Hepatocyte (in vitro differentiated cells): ENCODE measurements around the gene SETD7. TPM values are rescaled to one million over a fixed set of nuclear protein-coding genes. Genes with fewer than 3 reads are reported as not detected.

ENCODE experiments used
- DNase-seq: peaks from one replicate; pipeline ENCODE4 v3.0.0-alpha.2; 2016; ENCODE audit warnings: low spot score
- H2AFZ ChIP-seq: fragments of 200-600 bp; sonication (generic); 2 replicates; pipeline ENCODE4 v1.6.0; 2016; ENCODE audit warnings: antibody characterized with exemption, mild to moderate bottlenecking
- H3K27ac ChIP-seq: fragments of 200-600 bp; sonication (generic); 2 replicates; pipeline ENCODE4 v1.5.1; 2016; ENCODE audit warnings: mild to moderate bottlenecking
- H3K27me3 ChIP-seq: fragments of 200-600 bp; sonication (generic); 2 replicates; pipeline ENCODE4 v1.6.1; 2016
- H3K36me3 ChIP-seq: fragments of 200-600 bp; sonication (generic); replicated peaks from 2 replicates; pipeline ENCODE4 v1.5.1; 2016; ENCODE audit warnings: low read depth; ENCODE audit not compliant: insufficient read depth
- H3K4me1 ChIP-seq: fragments of 200-600 bp; sonication (generic); 2 replicates; pipeline ENCODE4 v1.5.1; 2016; ENCODE audit warnings: mild to moderate bottlenecking, moderate library complexity; ENCODE audit not compliant: insufficient read depth
- H3K4me2 ChIP-seq: fragments of 200-600 bp; sonication (generic); 2 replicates; pipeline ENCODE4 v1.6.0; 2016
- H3K4me3 ChIP-seq: fragments of 200-600 bp; sonication (generic); 2 replicates; pipeline ENCODE4 v1.5.1; 2016; ENCODE audit warnings: mild to moderate bottlenecking
- H3K79me2 ChIP-seq: fragments of 200-600 bp; sonication (generic); 2 replicates; pipeline ENCODE4 v1.6.0; 2017; ENCODE audit warnings: mild to moderate bottlenecking
- H3K9me2 ChIP-seq: fragments of 200-600 bp; sonication (generic); replicated peaks from 2 replicates; pipeline ENCODE4 v1.6.0; 2017; ENCODE audit warnings: mild to moderate bottlenecking; ENCODE audit not compliant: insufficient read depth
- H3K9me3 ChIP-seq: fragments of 200-600 bp; sonication (generic); 2 replicates; pipeline ENCODE4 v1.5.1; 2016; ENCODE audit warnings: low read depth, mild to moderate bottlenecking
- H4K20me1 ChIP-seq: fragments of 200-600 bp; sonication (generic); 2 replicates; pipeline ENCODE4 v1.6.0; 2016; ENCODE audit warnings: mild to moderate bottlenecking; ENCODE audit not compliant: insufficient read depth, poor library complexity, severe bottlenecking
- EZH2 ChIP-seq: fragments of 200-600 bp; sonication (generic); IDR thresholded peaks from 2 replicates; pipeline ENCODE4 v1.6.1; 2016; ENCODE audit warnings: antibody characterized with exemption, mild to moderate bottlenecking, borderline replicate concordance
- EZH2phosphoT487 ChIP-seq: fragments of 200-600 bp; sonication (generic); IDR thresholded peaks from one replicate; pipeline ENCODE4 v1.6.1; 2018; ENCODE audit warnings: antibody characterized with exemption, mild to moderate bottlenecking, low read depth, moderate library complexity; ENCODE audit not compliant: unreplicated experiment, severe bottlenecking
- WGBS: methylation state at CpG from one replicate; pipeline ENCODE4 v1.1.6; 2016; ENCODE audit warnings: low lambda C conversion rate; ENCODE audit errors: missing lambda C conversion rate; 5-methylcytosine and 5-hydroxymethylcytosine counted together
- polyA plus RNA-seq: library from polyadenylated mRNA; unstranded; fragments of >200 nt; fragmentation: Nextera tagmentation; extraction: Ambion mirVana; gene quantifications from 2 replicates; pipeline ENCODE4 v1.2.1, GENCODE V29; 2016
- total RNA-seq: library from RNA; depleted of rRNA; stranded (reverse); fragments of >200 nt; gene quantifications from 2 replicates; pipeline ENCODE4 v1.2.3, GENCODE V29; 2014
- TF ChIP-seq, protein P1 (sequence below): fragments of 200-600 bp; sonication (generic); IDR thresholded peaks from 2 replicates; pipeline ENCODE4 v1.5.1; 2016; ENCODE audit warnings: antibody characterized with exemption, mild to moderate bottlenecking; ENCODE audit not compliant: poor library complexity

SETD7 gene
- total and polyA plus RNA-seq, 2 experiments from 2014 or later = 7.3 to 27.6 TPM

DNA sequence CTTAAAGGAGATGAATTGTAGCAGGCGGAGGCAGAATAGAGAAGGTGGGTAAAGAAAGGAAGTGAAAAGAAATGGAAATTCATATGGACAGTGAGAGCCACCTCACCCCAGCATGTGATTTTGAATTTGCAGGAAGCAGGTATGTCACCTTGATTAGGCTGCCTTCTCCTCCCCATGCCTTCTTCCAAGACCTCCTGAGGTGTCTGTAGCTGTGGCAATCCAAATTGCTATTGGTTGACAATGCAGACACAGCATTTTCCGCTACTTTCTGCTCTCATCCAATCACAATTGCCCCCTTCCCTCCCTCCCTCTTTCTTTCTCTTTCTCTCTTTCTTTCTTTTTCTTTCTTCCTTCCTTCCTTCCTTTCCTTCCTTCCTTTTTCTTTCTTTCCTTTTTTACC is 63.6 kb downstream of the SETD7 start:
- H3K4me2 ChIP-seq = no peak overlapping the region
- H3K36me3 ChIP-seq = no peaks in the 10 kb centered on the region
- no peak overlapping the region for H2AFZ ChIP-seq
- H3K4me1 ChIP-seq = no peaks in the 10 kb centered on the region
- H4K20me1 ChIP-seq = no peaks in the 10 kb centered on the region
- no peaks in the 10 kb centered on the region for H3K9me2 ChIP-seq
- no peaks in the 10 kb centered on the region for H3K79me2 ChIP-seq
- no peak overlapping the region for H3K27ac ChIP-seq
- H3K27me3 ChIP-seq = no peaks in the 10 kb centered on the region
- H3K4me3 ChIP-seq = no peak overlapping the region
- TF ChIP-seq EZH2phosphoT487 (no peak), EZH2 (no peak)
- TF ChIP-seq, protein P1, sequence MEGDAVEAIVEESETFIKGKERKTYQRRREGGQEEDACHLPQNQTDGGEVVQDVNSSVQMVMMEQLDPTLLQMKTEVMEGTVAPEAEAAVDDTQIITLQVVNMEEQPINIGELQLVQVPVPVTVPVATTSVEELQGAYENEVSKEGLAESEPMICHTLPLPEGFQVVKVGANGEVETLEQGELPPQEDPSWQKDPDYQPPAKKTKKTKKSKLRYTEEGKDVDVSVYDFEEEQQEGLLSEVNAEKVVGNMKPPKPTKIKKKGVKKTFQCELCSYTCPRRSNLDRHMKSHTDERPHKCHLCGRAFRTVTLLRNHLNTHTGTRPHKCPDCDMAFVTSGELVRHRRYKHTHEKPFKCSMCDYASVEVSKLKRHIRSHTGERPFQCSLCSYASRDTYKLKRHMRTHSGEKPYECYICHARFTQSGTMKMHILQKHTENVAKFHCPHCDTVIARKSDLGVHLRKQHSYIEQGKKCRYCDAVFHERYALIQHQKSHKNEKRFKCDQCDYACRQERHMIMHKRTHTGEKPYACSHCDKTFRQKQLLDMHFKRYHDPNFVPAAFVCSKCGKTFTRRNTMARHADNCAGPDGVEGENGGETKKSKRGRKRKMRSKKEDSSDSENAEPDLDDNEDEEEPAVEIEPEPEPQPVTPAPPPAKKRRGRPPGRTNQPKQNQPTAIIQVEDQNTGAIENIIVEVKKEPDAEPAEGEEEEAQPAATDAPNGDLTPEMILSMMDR = no peak
- H3K9me3 ChIP-seq = no peaks in the 10 kb centered on the region
- WGBS = 84% methylated on average over 2 of the region's 2 CpGs
- DNase-seq = no peak

DNA sequence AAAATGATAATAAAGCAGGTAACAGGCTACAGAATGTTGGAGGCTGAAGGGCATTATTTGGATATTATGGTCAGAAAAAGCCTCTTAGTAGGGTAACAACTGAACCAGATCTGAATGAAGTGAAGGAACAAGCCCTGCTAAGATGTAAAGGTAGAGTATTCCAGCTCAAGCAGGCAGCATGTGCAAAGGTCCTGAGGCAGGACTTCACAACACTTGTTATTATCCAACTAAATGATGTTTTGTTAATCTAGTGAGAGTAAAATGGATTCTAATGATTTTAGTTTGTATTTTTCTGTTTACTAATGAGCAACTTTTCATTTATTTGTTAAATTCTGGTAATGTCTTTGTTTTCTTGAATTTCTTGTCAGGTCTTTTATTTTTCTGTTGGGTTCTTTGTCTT is 66.4 kb downstream of the SETD7 start:
- Histone ChIP-seq H3K36me3 (no peaks in the 10 kb centered on the region), H3K27me3 (no peaks in the 10 kb centered on the region), H2AFZ (no peak overlapping the region), H3K79me2 (no peaks in the 10 kb centered on the region), H3K9me2 (no peaks in the 10 kb centered on the region), H3K9me3 (no peaks in the 10 kb centered on the region), H3K4me2 (no peak overlapping the region), H3K27ac (no peak overlapping the region), H3K4me3 (no peak overlapping the region), H3K4me1 (no peaks in the 10 kb centered on the region), H4K20me1 (no peaks in the 10 kb centered on the region)
- TF ChIP-seq EZH2 (no peak), EZH2phosphoT487 (no peak)
- TF ChIP-seq, protein P1 = no peak
- DNase-seq = no peak

DNA sequence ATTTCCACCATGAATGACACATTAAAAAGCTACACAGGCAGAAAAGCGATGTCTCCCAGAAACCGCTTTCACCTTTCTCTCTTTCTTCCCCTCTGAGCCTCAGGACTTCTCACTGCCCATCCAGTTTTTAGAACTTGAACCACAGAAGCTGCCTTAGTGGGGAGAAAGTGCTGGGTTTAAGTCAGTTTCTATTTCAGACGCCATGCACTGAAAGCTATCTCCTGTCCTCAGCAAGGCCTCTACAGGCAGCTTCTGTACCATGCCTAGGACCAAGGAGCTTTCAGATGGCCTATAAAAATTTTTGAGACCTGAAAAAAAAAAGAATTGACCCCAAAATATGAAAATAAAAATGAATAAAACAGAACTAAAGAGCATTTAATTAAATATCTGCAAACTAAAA is 67.6 kb downstream of the SETD7 start:
- H4K20me1 ChIP-seq = no peaks in the 10 kb centered on the region
- no peaks in the 10 kb centered on the region for H3K9me2 ChIP-seq
- no peaks in the 10 kb centered on the region for H3K9me3 ChIP-seq
- H3K4me1 ChIP-seq = no peaks in the 10 kb centered on the region
- no peaks in the 10 kb centered on the region for H3K27me3 ChIP-seq
- DNase-seq = no peak
- 93% methylated on average over 3 of the region's 3 CpGs for WGBS
- H3K79me2 ChIP-seq = no peaks in the 10 kb centered on the region
- no peaks in the 10 kb centered on the region for H3K36me3 ChIP-seq
- H2AFZ ChIP-seq = no peak overlapping the region
- no peak for TF ChIP-seq EZH2
- TF ChIP-seq, protein P1 = no peak
- TF ChIP-seq EZH2phosphoT487 = no peak
- H3K4me3 ChIP-seq = no peak overlapping the region
- H3K27ac ChIP-seq = no peak overlapping the region
- no peak overlapping the region for H3K4me2 ChIP-seq

DNA sequence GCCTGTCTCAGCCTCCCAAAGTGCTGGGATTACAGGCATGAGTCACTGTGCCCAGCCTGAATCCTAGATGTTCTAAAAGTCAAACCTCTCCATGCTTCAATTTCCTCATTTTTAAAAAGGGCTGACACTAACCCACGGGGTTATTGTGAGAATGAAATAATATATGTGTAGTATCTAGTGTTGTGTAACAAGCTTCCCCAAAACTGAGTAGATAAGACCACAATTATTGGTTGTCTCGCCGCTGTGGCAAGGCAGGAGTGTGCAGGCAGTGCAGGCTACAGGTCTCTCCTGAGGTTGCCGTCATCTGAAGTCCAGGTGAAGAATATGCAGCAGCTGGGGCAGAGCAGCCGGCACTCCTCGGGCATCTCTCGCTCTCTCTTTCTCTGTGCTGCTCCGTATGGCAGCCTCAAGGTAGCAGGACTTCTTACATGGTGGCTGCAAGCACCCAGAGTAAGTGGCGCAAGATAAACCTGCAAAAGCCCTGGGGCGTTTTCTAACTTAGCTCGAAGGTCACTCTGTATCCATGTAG is 71.2 kb downstream of the SETD7 start:
- H2AFZ ChIP-seq = no peak overlapping the region
- H3K9me2 ChIP-seq = no peaks in the 10 kb centered on the region
- no peaks in the 10 kb centered on the region for H3K4me1 ChIP-seq
- no peak overlapping the region for H3K27ac ChIP-seq
- no peaks in the 10 kb centered on the region for H3K36me3 ChIP-seq
- whole genome bisulfite sequencing = 71% methylated on average over 11 of the region's 11 CpGs
- no peaks in the 10 kb centered on the region for H3K9me3 ChIP-seq
- H3K79me2 ChIP-seq = no peaks in the 10 kb centered on the region
- TF ChIP-seq, protein P1 = no peak
- TF ChIP-seq EZH2 (no peak), EZH2phosphoT487 (no peak)
- H3K4me2 ChIP-seq = no peak overlapping the region
- H3K27me3 ChIP-seq = no peaks in the 10 kb centered on the region
- no peaks in the 10 kb centered on the region for H4K20me1 ChIP-seq
- H3K4me3 ChIP-seq = no peak overlapping the region
- DNase-seq = no peak
